Endothelial cell of umbilical vein (primary cell): ENCODE data around the gene MCF2L. TPM values are rescaled to one million over a fixed set of nuclear protein-coding genes. Genes with fewer than 3 reads are reported as not detected.

Source experiments
- BruUV-seq: library from RNA; stranded (reverse); fragments of 400-500 nt; replicated peaks from 2 replicates; lab custom pipeline; 2021; lab: Mats Ljungman, UMichigan
- CTCF ChIA-PET: fragments of 300-600, 350-600 bp; sonication (Branson Sonifier 250); formaldehyde crosslinking; loops from one replicate; lab custom pipeline; 2021; ENCODE audit warnings: antibody characterized with exemption, inconsistent platforms; lab: Charles Lee
- POLR2A ChIA-PET: fragments of 300-600, 350-600 bp; sonication (Branson Sonifier 250); formaldehyde crosslinking; loops from one replicate; lab custom pipeline; 2021; ENCODE audit warnings: antibody characterized with exemption, inconsistent platforms; lab: Charles Lee
- DNase-seq: peaks from one replicate; pipeline ENCODE4 v3.0.0-alpha.2; 2011; ENCODE audit warnings: low read depth, low spot score
- FAIRE-seq: peaks from 2 replicates; lab custom pipeline; 2011; peaks lifted over from hg19 to GRCh38; lab: Jason Lieb, UNC
- H2AFZ ChIP-seq: 2 replicates; pipeline ENCODE4 v1.6.0; 2012; ENCODE audit warnings: low read depth, low read length, control low read depth, inconsistent platforms
- H3K27ac ChIP-seq: 2 replicates; pipeline ENCODE4 v1.5.1; 2011; ENCODE audit warnings: low read depth, mild to moderate bottlenecking, control low read depth, low read length, moderate library complexity; ENCODE audit not compliant: insufficient read depth
- H3K27me3 ChIP-seq, 2 experiments: 2 replicates each; pipeline versions ENCODE4 v1.6.0 to v1.6.1; 2011; ENCODE audit warnings: low read length in 2 of 2, mixed read lengths in 1 of 2; ENCODE audit not compliant: control insufficient read depth in 2 of 2, insufficient read depth in 2 of 2
- H3K36me3 ChIP-seq, 2 experiments: 2 replicates in 1 of 2; 3 replicates in 1 of 2; pipeline ENCODE4 v1.5.1; 2011; ENCODE audit warnings: low read length in 2 of 2, mild to moderate bottlenecking in 1 of 2, moderate library complexity in 1 of 2; ENCODE audit not compliant: control insufficient read depth in 2 of 2, insufficient read depth in 2 of 2; ENCODE audit errors: extremely low read depth in 1 of 2
- H3K4me1 ChIP-seq: 3 replicates; pipeline ENCODE4 v1.5.1; 2011; ENCODE audit warnings: mild to moderate bottlenecking, low read length; ENCODE audit not compliant: control insufficient read depth, insufficient read depth; ENCODE audit errors: extremely low read depth
- H3K4me2 ChIP-seq: 2 replicates; pipeline ENCODE4 v1.6.1; 2011; ENCODE audit warnings: low read length, control low read depth, mixed read lengths; ENCODE audit not compliant: insufficient read depth
- H3K4me3 ChIP-seq, 3 experiments: fragments of 200-600 bp in 1 of 3; sonication (generic), shearing (Covaris generic) in 1 of 3; replicated peaks in 1 of 3; 2 replicates each; pipeline ENCODE4 v1.5.1; 2011 to 2016; ENCODE audit warnings: control low read depth in 3 of 3, low read length in 3 of 3, mild to moderate bottlenecking in 2 of 3, inconsistent platforms in 1 of 3, low read depth in 1 of 3, moderate library complexity in 1 of 3; ENCODE audit not compliant: insufficient read depth in 1 of 3
- H3K79me2 ChIP-seq: 2 replicates; pipeline ENCODE4 v1.6.0; 2012; ENCODE audit warnings: low read length, inconsistent platforms; ENCODE audit not compliant: control insufficient read depth, insufficient read depth
- H3K9ac ChIP-seq: replicated peaks from 2 replicates; pipeline ENCODE3; 2011; ENCODE audit warnings: low read length, control low read depth; ENCODE audit not compliant: insufficient read depth; ENCODE audit errors: extremely low read depth
- H3K9me1 ChIP-seq: replicated peaks from 3 replicates; pipeline ENCODE4 v1.6.0; 2011; ENCODE audit warnings: mild to moderate bottlenecking, low read length; ENCODE audit not compliant: control insufficient read depth, insufficient read depth; ENCODE audit errors: extremely low read depth
- H3K9me3 ChIP-seq: replicated peaks from 2 replicates; pipeline ENCODE4 v1.5.1; 2012; ENCODE audit warnings: low read length, inconsistent platforms; ENCODE audit not compliant: control insufficient read depth, insufficient read depth
- H4K20me1 ChIP-seq: replicated peaks from 2 replicates; pipeline ENCODE3; 2011; ENCODE audit warnings: mild to moderate bottlenecking, low read length; ENCODE audit not compliant: control insufficient read depth, insufficient read depth; ENCODE audit errors: extremely low read depth
- EZH2 ChIP-seq: IDR thresholded peaks from 2 replicates; pipeline ENCODE4 v1.6.1; 2012; ENCODE audit warnings: borderline replicate concordance, low read depth, mild to moderate bottlenecking, moderate library complexity, low read length, inconsistent platforms; ENCODE audit not compliant: severe bottlenecking
- FOS ChIP-seq: IDR thresholded peaks from 2 replicates; pipeline ENCODE4 v1.6.1; 2011; ENCODE audit warnings: mild to moderate bottlenecking, low read length, moderate library complexity, borderline replicate concordance; ENCODE audit not compliant: insufficient read depth
- GATA2 ChIP-seq: IDR thresholded peaks from 2 replicates; pipeline ENCODE4 v1.7.0; 2011; ENCODE audit warnings: low read depth, mild to moderate bottlenecking, moderate library complexity, mixed read lengths, low read length; ENCODE audit not compliant: insufficient read length, insufficient read depth
- JUN ChIP-seq: IDR thresholded peaks from 2 replicates; pipeline ENCODE4 v1.6.1; 2011; ENCODE audit warnings: borderline replicate concordance, low read depth; ENCODE audit not compliant: insufficient read length, insufficient read depth
- MYC ChIP-seq: IDR thresholded peaks from one replicate; pipeline ENCODE4 v1.6.1; 2011; ENCODE audit warnings: mild to moderate bottlenecking, low read depth, low read length
- POLR2AphosphoS5 ChIP-seq: IDR thresholded peaks from 2 replicates; pipeline ENCODE4 v1.6.1; 2012; ENCODE audit warnings: low read depth, mild to moderate bottlenecking, control low read depth, low read length, moderate library complexity; ENCODE audit not compliant: insufficient read depth
- dilution Hi-C: fragments of 300-500 bp; cut with MboI; formaldehyde crosslinking; loops from one replicate; pipeline ENCODE4 v1.15.0; 2019; ENCODE audit warnings: low sequenced_read_pairs; ENCODE audit not compliant: extremely low pct_ligation_motif_present
- intact Hi-C: fragments of 100-400 bp; cut with micrococcal nuclease; formaldehyde crosslinking; loops from one replicate; pipeline ENCODE4 v1.10.0; 2022
- polyA plus RNA-seq, 4 experiments: library from polyadenylated mRNA; depleted of rRNA in 3 of 4; stranded (reverse) in 3 of 4; unstranded in 1 of 4; fragments of >200 nt; gene quantifications; 2 replicates each; pipeline versions ENCODE4 v1.2.1 to v1.2.3, GENCODE V29; 2011 to 2012; ENCODE audit warnings: missing spikeins in 1 of 4
- total RNA-seq: library from RNA; stranded (reverse); gene quantifications from 2 replicates; pipeline ENCODE4 v1.2.3, GENCODE V29; 2021
- TF ChIP-seq, protein P1 (sequence below): IDR thresholded peaks from 2 replicates; pipeline ENCODE4 v1.6.1; 2011; ENCODE audit not compliant: insufficient read depth, insufficient read length

Gene MCF2L
- total and polyA plus RNA-seq, 2 donors (not counting 3 experiments of a cell fraction or from before 2014, with no cell fraction given) = 0.33 to 0.58 TPM

DNA sequence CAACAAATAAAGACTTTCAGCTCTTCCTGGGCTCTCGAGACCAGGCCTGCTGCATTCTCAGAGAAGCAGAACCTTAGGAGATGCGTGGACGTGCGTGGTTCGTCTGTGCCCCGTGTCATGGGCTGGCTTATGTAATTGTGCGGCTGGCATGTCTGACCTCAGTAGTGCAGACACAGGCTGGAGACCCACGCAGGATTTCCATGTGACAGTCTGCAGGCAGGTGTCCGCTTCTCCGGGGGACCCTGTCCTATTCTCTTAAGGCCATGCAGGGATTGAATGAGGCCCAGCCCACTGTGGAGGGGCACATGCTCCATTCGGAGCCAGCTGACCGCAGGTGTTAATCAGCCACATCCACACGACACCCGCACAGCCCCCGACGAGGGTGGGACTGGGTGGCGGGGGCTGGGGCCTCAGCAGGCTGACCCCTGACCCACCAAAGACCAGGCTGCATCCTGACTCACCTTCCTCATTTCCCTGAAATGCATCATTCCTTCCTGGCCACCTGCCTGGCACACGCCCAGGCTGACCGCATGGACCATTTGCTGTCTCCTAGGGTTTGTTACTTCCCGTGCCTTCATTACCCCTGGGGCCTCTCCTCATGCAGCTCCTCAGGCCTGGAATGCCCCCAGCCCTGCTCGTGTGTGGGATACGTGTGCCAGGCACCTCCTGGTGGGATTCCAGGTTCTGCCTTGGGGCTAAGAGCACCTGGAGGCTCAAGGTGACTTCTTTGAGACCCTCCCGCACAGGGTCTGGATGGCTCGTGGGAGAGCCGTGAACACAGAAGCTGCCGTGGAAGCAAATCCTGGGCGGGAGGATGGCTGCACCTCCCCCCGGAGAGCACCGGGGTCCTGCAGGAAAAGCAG is 10.7 kb upstream of the MCF2L start:
- H3K9me1 ChIP-seq = no peaks in the 10 kb centered on the region
- no peak for DNase-seq
- dilution Hi-C loops = no loop called here
- H3K4me1 ChIP-seq = no peaks in the 10 kb centered on the region
- no peak overlapping the region for H3K4me3 ChIP-seq
- ChIA-PET CTCF (interaction anchor here (1.1 to 1.6 kb wide), 4 partner anchors 9 to 26 kb away, joined by 3 to 5 read pairs (median 4); no protein-coding TSS in a partner anchor), POLR2A (no interaction called here)
- H2AFZ ChIP-seq = no peak overlapping the region
- no peaks in the 10 kb centered on the region for H4K20me1 ChIP-seq
- H3K36me3 ChIP-seq = no peaks in the 10 kb centered on the region
- no peak overlapping the region for H3K27ac ChIP-seq
- H3K9ac ChIP-seq = no peak overlapping the region
- intact Hi-C loops = no loop called here
- H3K4me2 ChIP-seq = no peak overlapping the region
- H3K27me3 ChIP-seq = peaks cover 0 to under 1% of the 10 kb centered on the region in 2 experiments
- TF ChIP-seq FOS (no peak), POLR2AphosphoS5 (no peak), GATA2 (no peak)
- no peaks in the 10 kb centered on the region for H3K9me3 ChIP-seq
- no TSS peak for BruUV-seq
- no peaks in the 10 kb centered on the region for H3K79me2 ChIP-seq
- FAIRE-seq = no peak

DNA sequence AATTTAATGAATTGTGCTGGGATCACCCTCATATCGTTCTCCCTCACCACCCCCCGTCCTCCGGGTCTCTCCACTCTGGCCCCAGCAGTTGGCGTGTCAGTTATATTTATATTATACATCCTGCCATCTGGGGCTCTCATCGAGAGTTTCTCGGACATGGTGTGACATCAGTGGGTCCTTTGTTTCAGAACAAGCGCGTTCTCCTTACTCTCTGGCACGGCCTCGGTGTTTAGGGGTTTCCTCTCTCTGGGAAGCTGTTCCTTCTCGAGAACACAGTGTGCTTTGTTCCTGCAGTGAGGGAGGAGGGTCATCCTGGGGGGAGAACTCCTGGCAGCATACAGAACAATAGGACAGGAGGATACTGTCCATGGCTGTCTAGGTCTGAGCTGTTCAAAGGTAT is 9.8 kb upstream of the MCF2L start:
- TF ChIP-seq GATA2 (no peak), EZH2 (no peak), POLR2AphosphoS5 (no peak), JUN (no peak), MYC (no peak), FOS (no peak)
- TF ChIP-seq, protein P1, sequence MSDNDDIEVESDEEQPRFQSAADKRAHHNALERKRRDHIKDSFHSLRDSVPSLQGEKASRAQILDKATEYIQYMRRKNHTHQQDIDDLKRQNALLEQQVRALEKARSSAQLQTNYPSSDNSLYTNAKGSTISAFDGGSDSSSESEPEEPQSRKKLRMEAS = no peak
- Histone ChIP-seq H3K79me2 (no peaks in the 10 kb centered on the region), H4K20me1 (no peaks in the 10 kb centered on the region), H2AFZ (no peak overlapping the region), H3K9me1 (no peaks in the 10 kb centered on the region), H3K9me3 (no peaks in the 10 kb centered on the region), H3K4me2 (no peak overlapping the region), H3K4me3 (no peak overlapping the region), H3K27me3 (no peaks in the 10 kb centered on the region), H3K4me1 (no peaks in the 10 kb centered on the region), H3K36me3 (no peaks in the 10 kb centered on the region), H3K27ac (no peak overlapping the region), H3K9ac (no peak overlapping the region)
- intact Hi-C loops (no loop called here), dilution Hi-C loops (no loop called here)
- DNase-seq (no peak), FAIRE-seq (no peak)
- no TSS peak for BruUV-seq
- CTCF ChIA-PET = interaction anchor here (1.3 kb wide), 1 partner anchor 16 kb away, joined by 4 read pairs; no protein-coding TSS in a partner anchor
- POLR2A ChIA-PET = interaction anchor here (0.5 kb wide), 1 partner anchor 25 kb away, joined by 5 read pairs; no protein-coding TSS in a partner anchor
